GM23338 (cell line): ENCODE results near the gene MYOM1. TPM values are rescaled to one million over a fixed set of nuclear protein-coding genes. Genes with fewer than 3 reads are reported as not detected.

Source experiments
- ATAC-seq: fragments of 200-7000 bp; cut with Tn5 transposase; 3 replicates; pipeline ENCODE4 v1.9.1; 2020
- DNase-seq: peaks from one replicate; pipeline ENCODE4 v3.0.0-alpha.2; 2015; ENCODE audit warnings: low spot score
- H2AFZ ChIP-seq: fragments of 200-600 bp; sonication (generic); 2 replicates; pipeline ENCODE4 v1.8.0; 2016; ENCODE audit warnings: antibody characterized with exemption, mild to moderate bottlenecking, moderate library complexity
- H3F3A ChIP-seq: fragments of 200-600 bp; sonication (generic); replicated peaks from 2 replicates; pipeline ENCODE4 v1.8.0; 2017; ENCODE audit warnings: antibody characterized with exemption, mixed run types, low read depth
- H3K27ac ChIP-seq: fragments of 200-600 bp; sonication (generic); 2 replicates; pipeline ENCODE4 v1.6.1; 2016; ENCODE audit warnings: low read depth
- H3K27me3 ChIP-seq: fragments of 200-600 bp; sonication (generic); 2 replicates; pipeline ENCODE4 v1.8.0; 2016; ENCODE audit warnings: mild to moderate bottlenecking, mixed run types, moderate library complexity; ENCODE audit not compliant: insufficient read depth
- H3K36me3 ChIP-seq: fragments of 200-600 bp; sonication (generic); 2 replicates; pipeline ENCODE4 v1.8.0; 2016; ENCODE audit warnings: mild to moderate bottlenecking; ENCODE audit not compliant: insufficient read depth
- H3K4me1 ChIP-seq: fragments of 200-600 bp; sonication (generic); 2 replicates; pipeline ENCODE4 v1.8.0; 2016; ENCODE audit warnings: mild to moderate bottlenecking, moderate library complexity; ENCODE audit not compliant: insufficient read depth
- H3K4me2 ChIP-seq: fragments of 200-600 bp; sonication (generic); 2 replicates; pipeline ENCODE4 v1.7.1; 2017; ENCODE audit warnings: mixed run types
- H3K4me3 ChIP-seq: fragments of 200-600 bp; sonication (generic); 2 replicates; pipeline ENCODE4 v1.6.1; 2016; ENCODE audit warnings: mixed run types
- H3K79me2 ChIP-seq: fragments of 200-600 bp; sonication (generic); replicated peaks from 2 replicates; pipeline ENCODE4 v1.8.0; 2017; ENCODE audit warnings: mild to moderate bottlenecking; ENCODE audit not compliant: insufficient read depth
- H3K9me2 ChIP-seq: fragments of 200-600 bp; sonication (generic); 2 replicates; pipeline ENCODE4 v1.8.0; 2017; ENCODE audit not compliant: insufficient read depth
- H4K20me1 ChIP-seq: fragments of 200-600 bp; sonication (generic); replicated peaks from 2 replicates; pipeline ENCODE4 v1.8.0; 2017; ENCODE audit warnings: mild to moderate bottlenecking; ENCODE audit not compliant: insufficient read depth
- H3K27ac Mint-ChIP-seq: 2 replicates; pipeline ENCODE4 v1.8.0; 2020; ENCODE audit warnings: inconsistent platforms, mild to moderate bottlenecking, moderate library complexity, mixed read lengths
- H3K27me3 Mint-ChIP-seq: 3 replicates; pipeline ENCODE4 v1.8.0; 2022; ENCODE audit warnings: low read depth, mild to moderate bottlenecking, moderate library complexity, mixed read lengths, inconsistent platforms; ENCODE audit not compliant: insufficient read depth, poor library complexity
- H3K36me3 Mint-ChIP-seq: 3 replicates; pipeline ENCODE4 v1.8.0; 2021; ENCODE audit warnings: low read depth, mild to moderate bottlenecking, inconsistent platforms, moderate library complexity, mixed read lengths
- H3K4me1 Mint-ChIP-seq: 3 replicates; pipeline ENCODE4 v1.8.0; 2020; ENCODE audit warnings: mild to moderate bottlenecking, inconsistent platforms, mixed read lengths
- H3K4me3 Mint-ChIP-seq: 3 replicates; pipeline ENCODE4 v1.8.0; 2021; ENCODE audit warnings: moderate library complexity, mild to moderate bottlenecking, inconsistent platforms, mixed read lengths
- H3K9me3 Mint-ChIP-seq: 3 replicates; pipeline ENCODE4 v1.8.0; 2020; ENCODE audit warnings: moderate library complexity, mild to moderate bottlenecking, inconsistent platforms, mixed read lengths
- CREB1 ChIP-seq: fragments of 250-450 bp; sonication (Bioruptor Pico); IDR thresholded peaks from 2 replicates; pipeline ENCODE4 v1.5.0; 2020; ENCODE audit warnings: low read depth, mild to moderate bottlenecking, moderate library complexity
- EZH2 ChIP-seq: fragments of 200-600 bp; sonication (generic); IDR thresholded peaks from one replicate; pipeline ENCODE4 v1.8.0; 2017; ENCODE audit warnings: antibody characterized with exemption, mild to moderate bottlenecking, low read depth; ENCODE audit not compliant: unreplicated experiment
- EZH2phosphoT487 ChIP-seq: fragments of 200-600 bp; sonication (generic); IDR thresholded peaks from one replicate; pipeline ENCODE4 v1.8.1; 2018; ENCODE audit warnings: antibody characterized with exemption; ENCODE audit not compliant: unreplicated experiment
- JUNB ChIP-seq: IDR thresholded peaks from one replicate; pipeline ENCODE4 v1.6.1; 2016; ENCODE audit warnings: antibody characterized with exemption; ENCODE audit not compliant: unreplicated experiment
- NANOG ChIP-seq: IDR thresholded peaks from 2 replicates; pipeline ENCODE4 v1.6.1; 2016; ENCODE audit warnings: antibody characterized with exemption, borderline replicate concordance
- POLR2AphosphoS5 ChIP-seq: IDR thresholded peaks from 2 replicates; pipeline ENCODE4 v1.6.1; 2016; ENCODE audit warnings: antibody characterized with exemption, low read depth
- STAT1 ChIP-seq: IDR thresholded peaks from one replicate; pipeline ENCODE4 v1.6.1; 2016; ENCODE audit warnings: antibody characterized with exemption; ENCODE audit not compliant: unreplicated experiment
- ZNF114 ChIP-seq: fragments of 250-450 bp; sonication (Bioruptor Pico); IDR thresholded peaks from 2 replicates; pipeline ENCODE4 v1.5.0; 2020; ENCODE audit warnings: mild to moderate bottlenecking, moderate library complexity
- ZNF331 ChIP-seq: fragments of 250-450 bp; sonication (Bioruptor Pico); IDR thresholded peaks from 2 replicates; pipeline ENCODE4 v1.5.0; 2020; ENCODE audit warnings: low read depth, mild to moderate bottlenecking, moderate library complexity
- polyA plus RNA-seq: library from polyadenylated mRNA; unstranded; fragments of >200 nt; fragmentation: Nextera tagmentation; extraction: Ambion mirVana; gene quantifications from 2 replicates; pipeline ENCODE4 v1.2.1, GENCODE V29; 2016
- total RNA-seq: library from RNA; depleted of rRNA; stranded (reverse); fragments of >200 nt; shearing (Covaris generic); gene quantifications from 2 replicates; pipeline ENCODE4 v1.2.3, GENCODE V29; 2014
- TF ChIP-seq, protein P1 (sequence below): IDR thresholded peaks from one replicate; pipeline ENCODE4 v1.6.1; 2018; ENCODE audit warnings: antibody characterized with exemption; ENCODE audit not compliant: unreplicated experiment
- TF ChIP-seq, protein P2 (sequence below), 2 experiments: fragments of 200-600 bp in 1 of 2; sonication (generic) in 1 of 2; conservative IDR thresholded peaks; 2 replicates each; pipeline versions ENCODE4 v1.5.1 to v1.6.1; 2016 to 2017; ENCODE audit warnings: antibody characterized with exemption in 2 of 2, low read depth in 2 of 2, mild to moderate bottlenecking in 2 of 2, moderate library complexity in 1 of 2
- TF ChIP-seq, protein P3 (sequence below): IDR thresholded peaks from 2 replicates; pipeline ENCODE4 v1.6.1; 2016; ENCODE audit warnings: antibody characterized with exemption
- TF ChIP-seq, protein P4 (sequence below): fragments of 250-450 bp; sonication (Bioruptor Pico); IDR thresholded peaks from 2 replicates; pipeline ENCODE4 v1.5.0; 2020; ENCODE audit warnings: mild to moderate bottlenecking, moderate library complexity

Gene MYOM1
- total and polyA plus RNA-seq, 2 experiments from 2014 or later: 0.27 to 0.38 TPM

DNA sequence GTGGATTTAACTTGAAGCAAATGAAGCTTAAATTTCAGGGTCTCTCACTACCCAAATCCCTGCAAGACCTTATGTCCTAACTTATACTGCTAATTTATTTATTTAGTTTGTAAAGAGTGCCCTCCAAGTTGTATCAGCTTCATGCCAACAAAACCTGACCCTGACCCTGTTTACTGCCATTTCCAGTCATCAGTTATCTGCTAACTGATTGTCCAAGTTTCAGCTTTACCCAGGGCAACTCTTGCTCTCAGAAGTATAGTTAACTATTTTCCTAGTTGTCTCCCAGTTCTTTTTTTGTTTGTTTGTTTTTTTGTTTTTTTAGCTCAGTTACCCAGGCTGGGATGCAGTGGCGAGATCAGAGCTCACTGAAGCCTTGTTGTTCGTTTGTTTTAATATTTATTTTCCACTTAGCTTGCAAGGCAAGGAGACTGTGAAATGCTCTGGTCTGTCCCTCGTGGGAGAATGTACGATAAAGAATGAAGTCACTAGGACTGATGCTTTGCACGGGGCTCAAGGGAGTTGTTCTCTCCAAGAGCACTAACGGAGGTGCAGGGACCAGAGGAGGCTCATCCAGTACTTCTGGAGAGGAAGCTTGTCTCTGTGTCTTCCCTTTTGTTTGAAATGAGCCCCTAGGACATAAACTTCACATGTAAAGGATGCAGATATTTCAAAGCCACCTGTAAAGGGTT lies 35.3 kb downstream of the MYOM1 start:
- Histone ChIP-seq H3K4me3 (no peak overlapping the region), H3K4me2 (no peak overlapping the region), H3K36me3 (no peaks in the 10 kb centered on the region), H3K27ac (no peak overlapping the region), H3K79me2 (no peaks in the 10 kb centered on the region), H2AFZ (0 out of 2 replicates have a peak overlapping the region, but pooled peaks have one; percentile 19), H3K4me1 (no peaks in the 10 kb centered on the region), H4K20me1 (no peaks in the 10 kb centered on the region), H3K9me2 (no peaks in the 10 kb centered on the region), H3K27me3 (no peaks in the 10 kb centered on the region), H3F3A (no peaks in the 10 kb centered on the region)
- DNase-seq (no peak), ATAC-seq (no peak)
- H3K27me3 Mint-ChIP-seq: no peaks in the 10 kb centered on the region
- H3K4me3 Mint-ChIP-seq: no peak overlapping the region
- H3K27ac Mint-ChIP-seq: no peak overlapping the region
- no peaks in the 10 kb centered on the region for H3K9me3 Mint-ChIP-seq
- no peak for TF ChIP-seq CREB1 (CRISPR knock-in tag)
- no peak for TF ChIP-seq EZH2
- TF ChIP-seq, protein P1, sequence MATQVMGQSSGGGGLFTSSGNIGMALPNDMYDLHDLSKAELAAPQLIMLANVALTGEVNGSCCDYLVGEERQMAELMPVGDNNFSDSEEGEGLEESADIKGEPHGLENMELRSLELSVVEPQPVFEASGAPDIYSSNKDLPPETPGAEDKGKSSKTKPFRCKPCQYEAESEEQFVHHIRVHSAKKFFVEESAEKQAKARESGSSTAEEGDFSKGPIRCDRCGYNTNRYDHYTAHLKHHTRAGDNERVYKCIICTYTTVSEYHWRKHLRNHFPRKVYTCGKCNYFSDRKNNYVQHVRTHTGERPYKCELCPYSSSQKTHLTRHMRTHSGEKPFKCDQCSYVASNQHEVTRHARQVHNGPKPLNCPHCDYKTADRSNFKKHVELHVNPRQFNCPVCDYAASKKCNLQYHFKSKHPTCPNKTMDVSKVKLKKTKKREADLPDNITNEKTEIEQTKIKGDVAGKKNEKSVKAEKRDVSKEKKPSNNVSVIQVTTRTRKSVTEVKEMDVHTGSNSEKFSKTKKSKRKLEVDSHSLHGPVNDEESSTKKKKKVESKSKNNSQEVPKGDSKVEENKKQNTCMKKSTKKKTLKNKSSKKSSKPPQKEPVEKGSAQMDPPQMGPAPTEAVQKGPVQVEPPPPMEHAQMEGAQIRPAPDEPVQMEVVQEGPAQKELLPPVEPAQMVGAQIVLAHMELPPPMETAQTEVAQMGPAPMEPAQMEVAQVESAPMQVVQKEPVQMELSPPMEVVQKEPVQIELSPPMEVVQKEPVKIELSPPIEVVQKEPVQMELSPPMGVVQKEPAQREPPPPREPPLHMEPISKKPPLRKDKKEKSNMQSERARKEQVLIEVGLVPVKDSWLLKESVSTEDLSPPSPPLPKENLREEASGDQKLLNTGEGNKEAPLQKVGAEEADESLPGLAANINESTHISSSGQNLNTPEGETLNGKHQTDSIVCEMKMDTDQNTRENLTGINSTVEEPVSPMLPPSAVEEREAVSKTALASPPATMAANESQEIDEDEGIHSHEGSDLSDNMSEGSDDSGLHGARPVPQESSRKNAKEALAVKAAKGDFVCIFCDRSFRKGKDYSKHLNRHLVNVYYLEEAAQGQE: no peak
- TF ChIP-seq ZNF114 (CRISPR knock-in tag): no peak
- no peak for TF ChIP-seq JUNB
- TF ChIP-seq, protein P2, sequence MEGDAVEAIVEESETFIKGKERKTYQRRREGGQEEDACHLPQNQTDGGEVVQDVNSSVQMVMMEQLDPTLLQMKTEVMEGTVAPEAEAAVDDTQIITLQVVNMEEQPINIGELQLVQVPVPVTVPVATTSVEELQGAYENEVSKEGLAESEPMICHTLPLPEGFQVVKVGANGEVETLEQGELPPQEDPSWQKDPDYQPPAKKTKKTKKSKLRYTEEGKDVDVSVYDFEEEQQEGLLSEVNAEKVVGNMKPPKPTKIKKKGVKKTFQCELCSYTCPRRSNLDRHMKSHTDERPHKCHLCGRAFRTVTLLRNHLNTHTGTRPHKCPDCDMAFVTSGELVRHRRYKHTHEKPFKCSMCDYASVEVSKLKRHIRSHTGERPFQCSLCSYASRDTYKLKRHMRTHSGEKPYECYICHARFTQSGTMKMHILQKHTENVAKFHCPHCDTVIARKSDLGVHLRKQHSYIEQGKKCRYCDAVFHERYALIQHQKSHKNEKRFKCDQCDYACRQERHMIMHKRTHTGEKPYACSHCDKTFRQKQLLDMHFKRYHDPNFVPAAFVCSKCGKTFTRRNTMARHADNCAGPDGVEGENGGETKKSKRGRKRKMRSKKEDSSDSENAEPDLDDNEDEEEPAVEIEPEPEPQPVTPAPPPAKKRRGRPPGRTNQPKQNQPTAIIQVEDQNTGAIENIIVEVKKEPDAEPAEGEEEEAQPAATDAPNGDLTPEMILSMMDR (conservative IDR thresholded peaks at IDR 0.05; ENCODE audit: low read depth in 2 of 2): no peak
- TF ChIP-seq, protein P3, sequence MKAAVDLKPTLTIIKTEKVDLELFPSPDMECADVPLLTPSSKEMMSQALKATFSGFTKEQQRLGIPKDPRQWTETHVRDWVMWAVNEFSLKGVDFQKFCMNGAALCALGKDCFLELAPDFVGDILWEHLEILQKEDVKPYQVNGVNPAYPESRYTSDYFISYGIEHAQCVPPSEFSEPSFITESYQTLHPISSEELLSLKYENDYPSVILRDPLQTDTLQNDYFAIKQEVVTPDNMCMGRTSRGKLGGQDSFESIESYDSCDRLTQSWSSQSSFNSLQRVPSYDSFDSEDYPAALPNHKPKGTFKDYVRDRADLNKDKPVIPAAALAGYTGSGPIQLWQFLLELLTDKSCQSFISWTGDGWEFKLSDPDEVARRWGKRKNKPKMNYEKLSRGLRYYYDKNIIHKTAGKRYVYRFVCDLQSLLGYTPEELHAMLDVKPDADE: no peak
- no peak for TF ChIP-seq NANOG
- no peak for TF ChIP-seq POLR2AphosphoS5
- TF ChIP-seq ZNF331 (CRISPR knock-in tag): no peak
- no peak for TF ChIP-seq EZH2phosphoT487
- TF ChIP-seq STAT1: no peak
- TF ChIP-seq, protein P4, sequence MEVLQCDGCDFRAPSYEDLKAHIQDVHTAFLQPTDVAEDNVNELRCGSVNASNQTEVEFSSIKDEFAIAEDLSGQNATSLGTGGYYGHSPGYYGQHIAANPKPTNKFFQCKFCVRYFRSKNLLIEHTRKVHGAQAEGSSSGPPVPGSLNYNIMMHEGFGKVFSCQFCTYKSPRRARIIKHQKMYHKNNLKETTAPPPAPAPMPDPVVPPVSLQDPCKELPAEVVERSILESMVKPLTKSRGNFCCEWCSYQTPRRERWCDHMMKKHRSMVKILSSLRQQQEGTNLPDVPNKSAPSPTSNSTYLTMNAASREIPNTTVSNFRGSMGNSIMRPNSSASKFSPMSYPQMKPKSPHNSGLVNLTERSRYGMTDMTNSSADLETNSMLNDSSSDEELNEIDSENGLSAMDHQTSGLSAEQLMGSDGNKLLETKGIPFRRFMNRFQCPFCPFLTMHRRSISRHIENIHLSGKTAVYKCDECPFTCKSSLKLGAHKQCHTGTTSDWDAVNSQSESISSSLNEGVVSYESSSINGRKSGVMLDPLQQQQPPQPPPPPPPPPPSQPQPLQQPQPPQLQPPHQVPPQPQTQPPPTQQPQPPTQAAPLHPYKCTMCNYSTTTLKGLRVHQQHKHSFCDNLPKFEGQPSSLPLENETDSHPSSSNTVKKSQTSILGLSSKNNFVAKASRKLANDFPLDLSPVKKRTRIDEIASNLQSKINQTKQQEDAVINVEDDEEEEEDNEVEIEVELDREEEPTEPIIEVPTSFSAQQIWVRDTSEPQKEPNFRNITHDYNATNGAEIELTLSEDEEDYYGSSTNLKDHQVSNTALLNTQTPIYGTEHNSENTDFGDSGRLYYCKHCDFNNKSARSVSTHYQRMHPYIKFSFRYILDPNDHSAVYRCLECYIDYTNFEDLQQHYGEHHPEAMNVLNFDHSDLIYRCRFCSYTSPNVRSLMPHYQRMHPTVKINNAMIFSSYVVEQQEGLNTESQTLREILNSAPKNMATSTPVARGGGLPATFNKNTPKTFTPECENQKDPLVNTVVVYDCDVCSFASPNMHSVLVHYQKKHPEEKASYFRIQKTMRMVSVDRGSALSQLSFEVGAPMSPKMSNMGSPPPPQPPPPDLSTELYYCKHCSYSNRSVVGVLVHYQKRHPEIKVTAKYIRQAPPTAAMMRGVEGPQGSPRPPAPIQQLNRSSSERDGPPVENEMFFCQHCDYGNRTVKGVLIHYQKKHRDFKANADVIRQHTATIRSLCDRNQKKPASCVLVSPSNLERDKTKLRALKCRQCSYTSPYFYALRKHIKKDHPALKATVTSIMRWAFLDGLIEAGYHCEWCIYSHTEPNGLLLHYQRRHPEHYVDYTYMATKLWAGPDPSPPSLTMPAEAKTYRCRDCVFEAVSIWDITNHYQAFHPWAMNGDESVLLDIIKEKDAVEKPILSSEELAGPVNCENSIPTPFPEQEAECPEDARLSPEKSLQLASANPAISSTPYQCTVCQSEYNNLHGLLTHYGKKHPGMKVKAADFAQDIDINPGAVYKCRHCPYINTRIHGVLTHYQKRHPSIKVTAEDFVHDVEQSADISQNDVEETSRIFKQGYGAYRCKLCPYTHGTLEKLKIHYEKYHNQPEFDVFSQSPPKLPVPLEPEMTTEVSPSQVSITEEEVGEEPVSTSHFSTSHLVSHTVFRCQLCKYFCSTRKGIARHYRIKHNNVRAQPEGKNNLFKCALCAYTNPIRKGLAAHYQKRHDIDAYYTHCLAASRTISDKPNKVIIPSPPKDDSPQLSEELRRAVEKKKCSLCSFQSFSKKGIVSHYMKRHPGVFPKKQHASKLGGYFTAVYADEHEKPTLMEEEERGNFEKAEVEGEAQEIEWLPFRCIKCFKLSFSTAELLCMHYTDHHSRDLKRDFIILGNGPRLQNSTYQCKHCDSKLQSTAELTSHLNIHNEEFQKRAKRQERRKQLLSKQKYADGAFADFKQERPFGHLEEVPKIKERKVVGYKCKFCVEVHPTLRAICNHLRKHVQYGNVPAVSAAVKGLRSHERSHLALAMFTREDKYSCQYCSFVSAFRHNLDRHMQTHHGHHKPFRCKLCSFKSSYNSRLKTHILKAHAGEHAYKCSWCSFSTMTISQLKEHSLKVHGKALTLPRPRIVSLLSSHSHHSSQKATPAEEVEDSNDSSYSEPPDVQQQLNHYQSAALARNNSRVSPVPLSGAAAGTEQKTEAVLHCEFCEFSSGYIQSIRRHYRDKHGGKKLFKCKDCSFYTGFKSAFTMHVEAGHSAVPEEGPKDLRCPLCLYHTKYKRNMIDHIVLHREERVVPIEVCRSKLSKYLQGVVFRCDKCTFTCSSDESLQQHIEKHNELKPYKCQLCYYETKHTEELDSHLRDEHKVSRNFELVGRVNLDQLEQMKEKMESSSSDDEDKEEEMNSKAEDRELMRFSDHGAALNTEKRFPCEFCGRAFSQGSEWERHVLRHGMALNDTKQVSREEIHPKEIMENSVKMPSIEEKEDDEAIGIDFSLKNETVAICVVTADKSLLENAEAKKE (CRISPR knock-in tag): no peak
- H3K36me3 Mint-ChIP-seq: no peaks in the 10 kb centered on the region
- peaks cover 10% of the 10 kb centered on the region for H3K4me1 Mint-ChIP-seq
